ENCODE measurements around the gene CHCHD6. TPM values are rescaled to one million over a fixed set of nuclear protein-coding genes. Genes with fewer than 3 reads are reported as not detected.

The CHCHD6 gene
- total and polyA plus RNA-seq, 4 donors, result 2.0 to 5.1 (median 3.9) TPM

DNA sequence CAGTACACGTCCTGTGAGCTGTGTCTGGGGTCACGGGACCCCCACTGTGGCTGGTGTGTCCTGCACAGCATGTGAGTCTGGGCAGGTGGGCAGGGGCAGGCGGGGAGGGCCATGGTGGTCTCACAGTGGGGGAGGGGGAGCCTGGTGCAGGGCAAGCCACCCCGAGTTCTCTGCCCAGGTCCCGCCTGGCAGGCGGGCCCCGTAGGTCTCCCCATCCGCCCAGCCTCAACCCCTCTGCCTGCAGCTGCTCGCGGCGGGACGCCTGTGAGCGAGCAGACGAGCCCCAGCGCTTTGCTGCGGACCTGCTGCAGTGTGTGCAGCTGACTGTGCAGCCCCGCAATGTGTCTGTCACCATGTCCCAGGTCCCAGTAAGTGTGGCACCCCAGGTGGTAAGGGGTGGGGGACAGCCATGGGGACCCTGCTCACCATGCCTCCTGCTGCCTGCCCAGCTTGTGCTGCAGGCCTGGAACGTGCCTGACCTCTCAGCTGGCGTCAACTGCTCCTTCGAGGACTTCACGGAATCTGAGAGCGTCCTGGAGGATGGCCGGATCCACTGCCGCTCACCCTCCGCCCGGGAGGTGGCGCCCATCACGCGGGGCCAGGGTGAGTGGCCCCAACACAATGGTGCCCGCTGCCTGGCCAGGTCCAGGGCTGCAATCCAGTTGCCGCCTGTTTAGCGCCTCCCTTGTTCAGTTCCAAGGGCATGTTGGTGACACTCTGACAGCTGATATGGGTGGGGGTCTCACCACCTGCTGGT, 300.8 kb downstream of the CHCHD6 start:
- Histone ChIP-seq H3K27ac (ENCODE audit: low read depth in 1 of 2, low read length in 2 of 2) (no peak overlapping the region), H3K4me3 (ENCODE audit: low read depth in 1 of 3, low read length in 3 of 3) (no peak overlapping the region), H3K27me3 (ENCODE audit: control insufficient read depth in 4 of 4, insufficient read depth in 4 of 4, low read length in 3 of 4) (no peaks in the 10 kb centered on the region), H3K36me3 (ENCODE audit: control insufficient read depth in 4 of 4, insufficient read depth in 3 of 4, low read depth in 1 of 4, low read length in 3 of 4) (peaks cover 0 to 3% (median 0%) of the 10 kb centered on the region in 4 donors), H3K4me1 (ENCODE audit: control insufficient read depth in 4 of 4, insufficient read depth in 4 of 4, low read length in 3 of 4) (peaks cover 0 to 5% (median 0%) of the 10 kb centered on the region in 4 donors), H3K9ac (ENCODE audit: low read depth in 1 of 2, low read length in 2 of 2) (no peak overlapping the region), H3K9me3 (ENCODE audit: control insufficient read depth in 4 of 4, low read length in 3 of 4) (no peaks in the 10 kb centered on the region)
- DNase-seq (ENCODE audit: low spot score), result no peak
- WGBS, result 95% methylated on average over 32 of the region's 32 CpGs
- TF ChIP-seq HNF4G (IDR thresholded peaks at IDR 0.05), result no peak
- no peak for TF ChIP-seq SP1 (IDR thresholded peaks at IDR 0.05)
- no peak for TF ChIP-seq FOXA2 (IDR thresholded peaks at IDR 0.05)
- TF ChIP-seq ATF3 (IDR thresholded peaks at IDR 0.05), result no peak
- TF ChIP-seq ZBTB33 (IDR thresholded peaks at IDR 0.05), result no peak
- no peak for TF ChIP-seq RXRA (IDR thresholded peaks at IDR 0.05)
- no peak for TF ChIP-seq TAF1 (conservative IDR thresholded peaks at IDR 0.05)
- TF ChIP-seq GABPA (IDR thresholded peaks at IDR 0.05 in 1 of 2, conservative IDR thresholded peaks at IDR 0.05 in 1 of 2), result no peak
- TF ChIP-seq FOXA1 (IDR thresholded peaks at IDR 0.05), result no peak

DNA sequence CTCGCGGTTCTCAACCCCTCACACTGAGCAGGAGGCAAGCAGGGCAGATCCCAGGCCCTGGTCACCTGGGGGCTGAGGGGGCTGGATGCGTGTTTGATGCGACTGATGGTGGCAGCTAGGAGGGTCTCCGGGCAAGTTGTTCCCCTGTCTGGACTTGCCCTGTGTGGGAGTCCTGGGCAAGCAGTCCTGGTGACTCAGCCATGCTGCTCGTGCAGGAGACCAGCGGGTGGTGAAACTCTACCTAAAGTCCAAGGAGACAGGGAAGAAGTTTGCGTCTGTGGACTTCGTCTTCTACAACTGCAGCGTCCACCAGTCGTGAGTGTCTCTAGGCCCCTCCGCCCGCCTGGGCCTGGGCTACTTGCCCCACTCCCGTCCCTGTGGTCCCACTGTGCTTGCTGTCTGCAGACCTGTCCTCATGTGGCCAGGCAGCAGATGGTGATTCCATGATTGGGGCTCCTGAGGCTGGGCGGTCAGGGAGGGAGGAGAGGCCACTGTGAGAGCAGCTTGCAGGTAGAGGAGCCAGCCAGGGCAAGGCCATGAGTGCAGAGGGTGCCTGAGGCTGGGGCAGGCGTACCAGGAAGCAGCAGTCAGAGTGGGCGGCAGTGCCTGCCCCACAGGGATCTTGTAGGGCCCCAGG, 301.9 kb downstream of the CHCHD6 start:
- Histone ChIP-seq H3K36me3 (ENCODE audit: control insufficient read depth in 4 of 4, insufficient read depth in 3 of 4, low read depth in 1 of 4, low read length in 3 of 4) (peaks cover 0 to 3% (median 0%) of the 10 kb centered on the region in 4 donors), H3K4me1 (ENCODE audit: control insufficient read depth in 4 of 4, insufficient read depth in 4 of 4, low read length in 3 of 4) (peaks cover 0 to 5% (median 0%) of the 10 kb centered on the region in 4 donors), H3K27ac (ENCODE audit: low read depth in 1 of 2, low read length in 2 of 2) (no peak overlapping the region), H3K9me3 (ENCODE audit: control insufficient read depth in 4 of 4, low read length in 3 of 4) (no peaks in the 10 kb centered on the region), H3K4me3 (ENCODE audit: low read depth in 1 of 3, low read length in 3 of 3) (no peak overlapping the region), H3K27me3 (ENCODE audit: control insufficient read depth in 4 of 4, insufficient read depth in 4 of 4, low read length in 3 of 4) (no peaks in the 10 kb centered on the region), H3K9ac (ENCODE audit: low read depth in 1 of 2, low read length in 2 of 2) (no peak overlapping the region)
- WGBS, result 96% methylated on average over 17 of the region's 17 CpGs
- no peak for DNase-seq (ENCODE audit: low spot score)
- TF ChIP-seq ATF3 (IDR thresholded peaks at IDR 0.05), result no peak
- TF ChIP-seq, protein P1, sequence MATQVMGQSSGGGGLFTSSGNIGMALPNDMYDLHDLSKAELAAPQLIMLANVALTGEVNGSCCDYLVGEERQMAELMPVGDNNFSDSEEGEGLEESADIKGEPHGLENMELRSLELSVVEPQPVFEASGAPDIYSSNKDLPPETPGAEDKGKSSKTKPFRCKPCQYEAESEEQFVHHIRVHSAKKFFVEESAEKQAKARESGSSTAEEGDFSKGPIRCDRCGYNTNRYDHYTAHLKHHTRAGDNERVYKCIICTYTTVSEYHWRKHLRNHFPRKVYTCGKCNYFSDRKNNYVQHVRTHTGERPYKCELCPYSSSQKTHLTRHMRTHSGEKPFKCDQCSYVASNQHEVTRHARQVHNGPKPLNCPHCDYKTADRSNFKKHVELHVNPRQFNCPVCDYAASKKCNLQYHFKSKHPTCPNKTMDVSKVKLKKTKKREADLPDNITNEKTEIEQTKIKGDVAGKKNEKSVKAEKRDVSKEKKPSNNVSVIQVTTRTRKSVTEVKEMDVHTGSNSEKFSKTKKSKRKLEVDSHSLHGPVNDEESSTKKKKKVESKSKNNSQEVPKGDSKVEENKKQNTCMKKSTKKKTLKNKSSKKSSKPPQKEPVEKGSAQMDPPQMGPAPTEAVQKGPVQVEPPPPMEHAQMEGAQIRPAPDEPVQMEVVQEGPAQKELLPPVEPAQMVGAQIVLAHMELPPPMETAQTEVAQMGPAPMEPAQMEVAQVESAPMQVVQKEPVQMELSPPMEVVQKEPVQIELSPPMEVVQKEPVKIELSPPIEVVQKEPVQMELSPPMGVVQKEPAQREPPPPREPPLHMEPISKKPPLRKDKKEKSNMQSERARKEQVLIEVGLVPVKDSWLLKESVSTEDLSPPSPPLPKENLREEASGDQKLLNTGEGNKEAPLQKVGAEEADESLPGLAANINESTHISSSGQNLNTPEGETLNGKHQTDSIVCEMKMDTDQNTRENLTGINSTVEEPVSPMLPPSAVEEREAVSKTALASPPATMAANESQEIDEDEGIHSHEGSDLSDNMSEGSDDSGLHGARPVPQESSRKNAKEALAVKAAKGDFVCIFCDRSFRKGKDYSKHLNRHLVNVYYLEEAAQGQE (IDR thresholded peaks at IDR 0.05), result no peak
- TF ChIP-seq TAF1 (conservative IDR thresholded peaks at IDR 0.05), result no peak
- TF ChIP-seq ZBTB33 (IDR thresholded peaks at IDR 0.05), result no peak

Measured in liver (tissue), 9 donors.